Measurements from ENCODE around the gene ECEL1.
"Not testable (repeated sequence)": the region's sequence is repeated elsewhere in the genome, so short reads cannot be mapped to it uniquely, and the experiment has no call there.

The ECEL1 gene

DNA sequence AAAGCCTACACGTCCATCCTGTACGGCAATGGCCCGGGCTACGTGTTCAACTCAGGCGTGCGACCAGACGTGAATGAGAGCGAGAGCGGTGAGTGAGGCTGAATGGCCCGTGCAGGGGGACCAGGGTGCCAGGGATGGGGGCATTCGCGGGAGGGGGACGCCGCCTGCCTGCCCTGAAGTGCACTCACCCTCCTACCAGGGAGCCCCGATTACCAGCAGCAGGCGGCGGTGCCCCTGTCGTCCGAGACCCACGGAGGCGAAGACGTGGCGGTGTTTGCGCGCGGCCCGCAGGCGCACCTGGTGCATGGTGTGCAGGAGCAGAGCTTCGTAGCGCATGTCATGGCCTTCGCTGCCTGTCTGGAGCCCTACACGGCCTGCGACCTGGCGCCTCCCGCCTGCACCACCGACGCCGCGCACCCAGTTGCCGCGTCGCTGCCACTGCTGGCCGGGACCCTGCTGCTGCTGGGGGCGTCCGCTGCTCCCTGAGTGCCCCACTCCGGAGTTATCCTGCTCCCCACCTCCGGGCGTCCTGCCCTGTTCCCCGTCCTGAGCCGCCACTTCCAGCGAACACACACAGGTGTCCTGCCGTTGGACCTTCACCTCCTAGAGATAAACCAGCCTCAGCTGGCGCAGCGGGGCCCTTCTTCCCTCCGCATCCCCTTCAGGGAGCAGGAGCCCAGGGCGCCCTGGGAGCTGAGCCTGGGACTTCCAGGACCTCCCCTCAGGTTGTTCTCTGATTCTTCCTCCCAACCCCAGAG is 28.8 kb downstream of the ECEL1 start:
- no peak for DNase-seq (ENCODE audit: low read depth in 2 of 2)

DNA sequence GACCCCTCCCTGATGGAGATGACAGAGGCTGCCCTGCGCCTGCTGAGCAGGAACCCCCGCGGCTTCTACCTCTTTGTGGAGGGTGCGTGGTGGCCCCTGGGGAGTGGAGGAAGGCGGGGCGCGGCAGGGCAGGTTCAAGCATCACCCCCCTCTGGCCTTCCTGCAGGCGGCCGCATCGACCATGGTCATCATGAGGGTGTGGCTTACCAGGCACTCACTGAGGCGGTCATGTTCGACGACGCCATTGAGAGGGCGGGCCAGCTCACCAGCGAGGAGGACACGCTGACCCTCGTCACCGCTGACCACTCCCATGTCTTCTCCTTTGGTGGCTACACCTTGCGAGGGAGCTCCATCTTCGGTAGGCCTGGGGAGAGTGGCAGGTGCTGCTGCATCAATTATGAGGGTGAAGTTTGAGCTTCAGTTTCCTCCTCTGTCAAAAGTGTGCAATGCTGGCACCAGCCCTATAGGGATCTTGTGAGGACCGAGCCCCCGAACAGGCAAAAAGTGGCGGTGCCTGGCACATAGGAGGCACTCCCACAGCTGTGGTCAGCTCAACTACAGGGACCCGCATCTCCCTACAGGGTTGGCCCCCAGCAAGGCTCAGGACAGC is 29.5 kb downstream of the ECEL1 start:
- no peak for DNase-seq (ENCODE audit: low read depth in 2 of 2)

DNA sequence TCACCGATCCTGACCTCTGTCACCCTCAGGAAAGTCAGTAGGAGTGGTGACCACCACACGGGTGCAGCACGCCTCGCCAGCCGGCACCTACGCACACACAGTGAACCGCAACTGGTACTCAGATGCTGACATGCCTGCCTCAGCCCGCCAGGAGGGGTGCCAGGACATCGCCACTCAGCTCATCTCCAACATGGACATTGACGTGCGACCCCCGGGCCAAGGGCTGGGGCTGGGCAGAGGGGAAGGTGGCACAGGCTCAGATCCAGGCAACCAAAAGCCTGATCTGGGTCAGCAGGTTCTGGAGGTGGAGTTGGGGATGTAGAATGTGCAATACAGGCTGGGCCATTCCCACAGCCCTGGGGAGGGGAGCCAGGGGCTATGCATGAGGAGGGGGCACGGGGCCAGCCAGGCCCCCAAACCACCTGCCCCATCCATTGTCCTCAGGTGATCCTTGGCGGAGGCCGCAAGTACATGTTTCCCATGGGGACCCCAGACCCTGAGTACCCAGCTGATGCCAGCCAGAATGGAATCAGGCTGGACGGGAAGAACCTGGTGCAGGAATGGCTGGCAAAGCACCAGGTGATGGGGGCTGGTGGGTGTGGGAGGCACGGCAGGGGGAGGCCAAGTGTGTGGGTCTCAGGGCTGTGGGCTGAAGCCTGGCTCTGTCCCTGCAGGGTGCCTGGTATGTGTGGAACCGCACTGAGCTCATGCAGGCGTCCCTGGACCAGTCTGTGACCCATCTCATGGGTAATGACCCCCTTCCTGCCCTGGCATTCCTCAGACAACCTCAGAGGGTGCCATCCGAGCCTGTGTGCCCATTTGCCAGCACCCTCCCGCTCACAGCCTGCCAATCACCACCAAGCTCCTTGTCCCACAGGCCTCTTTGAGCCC is 30.3 kb downstream of the ECEL1 start:
- DNase-seq (ENCODE audit: low read depth in 2 of 2): no peak

DNA sequence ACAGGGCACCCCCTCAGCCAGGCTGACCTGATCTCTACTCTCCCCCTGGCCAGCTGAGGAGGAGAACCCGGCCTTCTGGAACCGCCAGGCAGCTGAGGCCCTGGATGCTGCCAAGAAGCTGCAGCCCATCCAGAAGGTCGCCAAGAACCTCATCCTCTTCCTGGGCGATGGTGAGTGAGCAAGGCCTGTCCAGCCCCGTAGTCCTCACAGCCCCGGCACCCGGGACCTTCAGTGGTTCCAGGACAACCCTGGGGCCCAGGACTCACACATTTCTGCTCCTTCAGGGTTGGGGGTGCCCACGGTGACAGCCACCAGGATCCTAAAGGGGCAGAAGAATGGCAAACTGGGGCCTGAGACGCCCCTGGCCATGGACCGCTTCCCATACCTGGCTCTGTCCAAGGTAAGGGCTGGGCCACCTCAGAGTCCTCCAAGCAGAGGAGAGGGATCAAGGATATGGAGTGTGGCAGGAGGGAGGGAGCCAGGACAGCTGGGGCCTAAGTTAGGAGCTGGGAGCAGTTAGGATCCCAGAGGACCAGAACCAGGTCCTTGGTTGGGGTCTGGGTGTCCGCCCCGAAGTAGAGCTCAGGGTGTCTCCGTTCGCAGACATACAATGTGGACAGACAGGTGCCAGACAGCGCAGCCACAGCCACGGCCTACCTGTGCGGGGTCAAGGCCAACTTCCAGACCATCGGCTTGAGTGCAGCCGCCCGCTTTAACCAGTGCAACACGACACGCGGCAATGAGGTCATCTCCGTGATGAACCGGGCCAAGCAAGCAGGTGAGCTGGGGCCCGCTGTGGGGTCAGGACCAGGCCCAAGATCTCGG is 31.1 kb downstream of the ECEL1 start:
- no peak for DNase-seq (ENCODE audit: low read depth in 2 of 2)

DNA sequence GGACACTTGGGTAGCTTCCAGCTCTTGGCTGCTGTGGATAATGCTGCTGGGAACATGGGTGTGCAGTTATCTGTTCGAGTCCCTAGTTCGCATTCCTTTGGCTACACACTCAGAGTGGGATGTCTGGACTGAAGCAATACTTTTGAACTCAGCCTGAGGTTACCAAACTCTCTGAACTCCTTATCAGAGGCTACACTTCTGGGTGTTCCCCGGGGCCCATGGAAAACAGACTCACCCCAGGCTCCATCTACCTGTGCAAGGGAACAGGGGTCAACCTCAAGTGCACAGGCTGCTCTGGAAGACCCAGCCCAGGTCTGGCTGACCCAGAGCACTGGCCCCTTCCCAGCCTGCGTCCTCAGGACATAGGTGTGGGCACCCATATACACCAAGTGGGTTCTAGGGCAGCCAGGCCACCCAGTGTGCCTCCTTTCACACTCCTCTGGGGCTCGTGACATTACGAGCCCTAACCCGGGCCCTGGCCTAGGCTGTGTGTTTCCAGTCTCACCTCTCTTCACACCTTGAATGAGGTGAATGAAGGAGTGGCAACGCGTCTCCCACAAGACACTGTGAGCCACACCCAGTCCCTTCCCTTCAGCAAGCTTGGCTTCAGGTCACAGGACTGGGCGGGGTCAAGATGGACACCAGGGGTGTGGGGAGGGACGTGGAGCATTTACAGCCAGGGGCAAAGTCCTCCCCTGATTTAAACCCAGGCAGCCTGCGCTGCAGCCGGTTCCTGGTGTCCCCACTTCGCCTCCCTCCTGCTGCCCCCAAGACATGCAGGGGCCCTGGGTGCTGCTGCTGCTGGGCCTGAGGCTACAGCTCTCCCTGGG is 32.0 kb downstream of the ECEL1 start, which contains the start of gene ALPI:
TSS of gene ALPI (plus strand) at position 728 of the 830 bp plus-strand sequence. CDS start at position 775, 47 bp downstream.
- DNase-seq (ENCODE audit: low read depth in 2 of 2): no peak

DNA sequence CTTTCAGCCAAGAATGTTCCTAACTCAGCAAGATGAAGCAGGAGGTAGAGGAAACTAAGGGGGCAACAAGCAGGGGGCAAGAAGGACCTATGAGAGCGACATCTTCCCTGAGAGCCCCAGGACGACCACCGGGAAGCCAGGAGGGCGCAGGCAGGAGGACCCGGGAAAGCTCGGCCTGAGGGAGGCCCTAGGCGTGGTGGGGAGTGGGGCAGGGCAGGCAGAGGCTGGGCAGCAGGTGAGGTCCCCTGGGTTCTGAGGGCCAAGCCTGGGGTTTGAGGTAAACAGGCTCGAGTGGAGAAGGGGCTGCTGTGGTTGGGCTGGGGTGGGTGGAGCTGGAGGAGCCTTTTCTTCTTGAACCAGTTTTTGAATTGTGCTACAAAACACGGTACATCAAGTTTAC is 33.0 kb downstream of the ECEL1 start:
- DNase-seq (ENCODE audit: low read depth in 2 of 2): no peak

DNA sequence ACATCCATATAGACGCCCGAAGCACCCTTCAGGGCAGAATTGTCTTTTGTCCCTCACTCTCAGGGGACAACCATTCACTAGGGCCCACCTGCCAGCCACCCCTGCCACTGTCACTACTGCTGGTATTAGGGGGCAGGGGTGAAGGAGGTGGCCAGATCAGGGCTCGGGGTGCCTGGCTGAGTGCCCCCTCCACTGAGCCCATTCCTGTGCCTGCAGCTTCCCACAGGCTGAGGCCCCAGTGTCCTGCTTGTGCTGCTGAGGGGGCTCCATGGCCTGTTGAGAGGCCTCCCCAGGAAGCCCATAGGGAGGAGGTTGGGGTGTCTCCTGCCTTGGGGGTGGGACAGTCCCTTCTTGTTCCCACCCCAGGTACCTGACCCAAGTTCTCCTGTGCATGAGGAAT is 36.0 kb downstream of the ECEL1 start:
- DNase-seq (ENCODE audit: low read depth in 2 of 2): not testable (repeated sequence)

DNA sequence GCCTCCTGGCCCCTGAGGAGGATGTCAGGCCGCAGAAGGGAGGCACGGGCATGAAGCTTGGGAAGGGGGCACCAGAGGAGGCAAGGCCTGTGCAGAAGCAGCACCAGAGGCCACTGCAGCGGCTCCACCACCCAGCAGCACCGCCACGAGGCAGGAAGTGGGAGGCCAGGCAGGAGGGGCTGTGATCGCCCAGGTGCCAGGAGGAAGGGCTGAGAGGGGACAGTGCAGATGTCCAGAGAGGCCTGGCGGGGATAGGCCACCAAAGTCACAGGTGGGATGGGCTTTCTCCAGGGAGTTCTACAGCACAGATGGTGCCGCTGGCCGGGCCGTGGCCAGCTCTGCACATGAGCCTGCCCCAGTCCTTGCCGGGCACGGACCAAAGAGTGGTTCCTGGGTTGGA is 37.7 kb downstream of the ECEL1 start:
- no peak for DNase-seq (ENCODE audit: low read depth in 2 of 2)

DNA sequence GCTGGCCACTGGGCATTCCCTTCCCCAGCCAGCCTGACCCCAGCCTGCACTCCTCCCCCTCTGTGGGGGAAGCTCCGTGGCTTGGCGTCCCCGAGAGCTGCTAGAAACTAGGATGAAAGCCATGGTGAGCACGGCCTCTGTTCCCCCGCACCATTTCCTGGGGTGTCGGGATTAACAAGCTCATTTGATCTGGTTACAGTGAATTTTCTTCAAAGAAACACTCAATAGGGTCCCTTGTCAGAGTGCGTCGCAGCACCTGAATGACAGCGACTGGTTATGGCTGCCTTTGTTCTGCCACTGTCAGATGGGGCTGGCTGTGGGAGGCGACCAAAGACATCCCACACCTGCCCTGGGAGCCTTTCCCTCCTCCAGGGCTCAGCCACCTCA is 39.3 kb downstream of the ECEL1 start:
- no peak for DNase-seq (ENCODE audit: low read depth in 2 of 2)

DNA sequence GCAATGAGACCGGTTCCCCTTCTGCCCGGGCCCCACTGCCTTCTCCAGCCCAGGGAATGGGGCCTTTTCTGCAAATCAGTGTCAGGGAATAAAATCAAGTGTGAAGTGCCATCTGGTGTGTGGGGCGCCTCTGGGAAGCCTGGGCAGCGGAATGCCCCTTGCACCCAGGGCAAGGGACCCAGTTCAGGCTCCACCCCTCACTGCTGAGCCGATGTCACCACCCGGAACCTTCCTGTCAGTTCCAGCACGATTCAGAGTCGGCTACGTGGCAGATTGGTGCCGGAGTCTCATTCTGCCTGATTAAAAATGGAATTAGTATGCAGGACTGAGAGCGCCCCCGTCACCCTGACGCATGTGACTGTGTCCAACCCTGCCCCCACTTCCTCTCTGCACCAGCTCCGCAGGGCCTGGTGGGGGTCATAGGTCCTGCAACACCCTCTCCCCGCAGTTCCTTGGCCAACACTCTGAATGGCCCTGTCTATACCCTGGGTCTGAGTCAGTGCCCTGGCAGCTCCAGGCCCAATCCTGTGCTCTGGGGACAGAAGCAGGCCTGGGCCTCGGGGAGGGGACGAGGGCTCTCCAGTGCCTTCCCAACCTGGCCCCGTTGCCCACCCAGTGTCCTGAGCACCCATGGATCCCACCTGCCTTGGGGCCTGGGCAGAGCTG is 39.9 kb downstream of the ECEL1 start:
- no peak for DNase-seq (ENCODE audit: low read depth in 2 of 2)

DNA sequence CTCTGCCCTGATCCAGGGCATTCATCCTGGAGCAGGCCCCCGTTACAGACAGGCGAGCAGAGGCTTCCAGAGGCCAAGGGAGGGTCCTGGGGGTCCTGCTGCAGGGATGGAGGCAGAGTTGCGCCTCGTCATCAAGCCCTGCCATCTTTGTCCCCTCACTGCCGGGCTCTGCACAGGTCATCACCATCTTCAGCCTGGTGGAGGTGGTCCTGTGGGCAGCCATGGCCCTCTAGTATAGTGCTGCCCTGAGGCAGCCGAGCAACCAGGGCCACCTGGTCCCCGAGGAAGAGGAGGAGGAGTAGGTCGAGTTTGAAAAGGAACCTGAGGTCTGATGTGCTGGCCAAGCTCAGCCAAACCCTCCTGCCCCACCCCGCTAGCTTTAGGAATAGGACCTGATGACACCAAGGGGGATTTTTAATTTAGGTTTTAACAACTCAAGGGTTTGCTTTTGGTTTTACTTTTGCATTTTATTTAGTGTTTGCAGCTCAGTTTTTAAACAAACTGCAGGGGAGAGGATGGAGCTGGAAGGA is 40.5 kb downstream of the ECEL1 start:
- no peak for DNase-seq (ENCODE audit: low read depth in 2 of 2)

DNA sequence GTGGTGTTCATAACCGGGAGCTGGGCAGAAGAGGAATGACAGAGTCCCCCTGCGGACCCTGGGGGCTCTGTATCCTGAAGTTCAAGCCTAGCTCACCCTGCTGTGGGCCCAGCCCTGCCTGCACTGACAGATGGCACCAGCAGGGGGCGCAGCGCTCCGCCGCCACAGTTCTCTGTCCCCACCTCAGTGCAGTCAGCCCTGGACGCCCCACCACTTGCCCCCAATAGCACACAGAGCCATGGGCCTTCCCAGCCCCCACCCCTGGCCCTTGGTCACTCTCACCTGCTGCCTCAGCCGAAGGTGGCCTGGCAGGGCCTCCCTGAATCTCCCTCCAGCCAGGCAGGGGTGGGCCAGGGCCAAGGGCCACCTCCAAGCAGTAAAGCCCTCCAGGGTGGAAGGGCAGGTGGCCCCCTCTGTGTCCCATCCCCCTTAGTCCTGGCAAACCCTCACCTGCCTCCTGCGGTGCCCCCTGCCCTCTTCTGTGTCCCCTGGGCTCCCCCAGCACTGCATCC is 41.3 kb downstream of the ECEL1 start:
- not testable (repeated sequence) for DNase-seq (ENCODE audit: low read depth in 2 of 2)

DNA sequence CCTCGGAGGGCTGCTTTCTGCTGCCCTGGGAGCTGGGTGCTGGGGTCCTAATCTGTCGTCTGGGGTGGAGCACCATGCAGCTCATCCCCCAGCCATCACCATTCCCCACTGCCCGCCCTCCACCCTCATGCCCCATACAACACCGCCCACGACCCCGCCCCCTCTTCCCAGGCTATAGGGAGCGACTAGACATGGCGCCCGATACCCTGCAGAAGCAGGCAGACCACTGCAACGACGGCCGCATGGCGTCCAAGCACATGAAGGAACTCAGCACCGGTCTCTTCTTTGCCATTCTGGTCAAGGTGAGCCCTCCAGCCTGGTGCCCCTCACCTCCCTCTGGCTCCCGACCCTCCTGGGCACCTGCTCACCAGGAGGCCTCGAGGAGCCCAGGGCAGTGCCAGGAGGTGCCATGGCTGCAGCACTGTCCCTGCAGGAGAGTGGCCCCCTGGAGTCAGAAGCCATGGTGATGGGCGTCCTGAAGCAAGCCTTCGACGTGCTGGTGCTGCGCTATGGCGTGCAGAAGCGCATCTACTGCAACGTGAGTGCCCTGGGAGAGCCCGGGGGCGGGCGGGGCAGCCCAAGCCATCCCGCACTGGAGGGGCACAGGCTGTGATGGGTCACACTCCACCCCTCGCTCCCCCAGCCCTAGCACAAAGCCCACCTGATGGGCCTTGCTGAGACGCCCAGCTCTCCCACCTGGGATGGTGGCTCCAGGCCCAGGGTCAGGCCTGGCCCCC is 42.3 kb downstream of the ECEL1 start:
- not testable (repeated sequence) for DNase-seq (ENCODE audit: low read depth in 2 of 2)

DNA sequence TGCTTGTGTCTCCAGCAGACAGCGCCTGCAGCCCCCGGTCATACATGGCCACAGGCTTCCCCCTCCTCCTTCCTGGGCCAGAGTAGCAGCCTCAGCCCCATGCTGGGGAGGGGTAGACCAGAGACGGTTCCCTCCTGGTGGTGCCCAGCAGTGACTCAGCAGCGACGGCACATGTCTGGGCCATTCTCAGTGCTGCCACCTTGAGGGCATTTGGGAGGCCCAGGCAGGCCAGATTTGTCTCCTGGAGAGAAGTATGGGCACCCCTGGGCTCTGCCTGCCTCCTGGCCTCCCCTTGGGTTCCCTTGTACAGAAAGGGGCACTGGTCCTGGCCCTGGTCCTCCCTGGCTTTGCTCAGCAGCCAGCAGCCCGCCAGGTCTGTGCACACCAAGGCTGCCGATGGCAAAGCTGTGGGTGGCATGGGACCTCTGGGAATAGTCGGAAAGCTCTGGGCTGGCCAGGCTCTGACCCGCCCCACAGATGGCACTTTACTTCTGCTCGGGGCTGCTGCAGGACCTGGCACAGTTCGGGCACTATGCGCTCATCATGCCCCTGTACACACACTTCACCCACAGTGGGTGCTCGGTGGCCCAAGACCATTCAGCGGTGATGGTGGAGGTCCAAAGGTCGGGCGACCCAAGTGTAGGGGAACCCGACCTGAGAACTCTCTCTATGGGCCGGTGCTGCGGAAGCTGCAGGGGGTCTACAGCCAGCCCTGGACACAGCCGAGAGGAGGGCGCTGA is 43.1 kb downstream of the ECEL1 start:
- peak; percentile 20 to 28 for DNase-seq (ENCODE audit: low read depth in 2 of 2)

DNA sequence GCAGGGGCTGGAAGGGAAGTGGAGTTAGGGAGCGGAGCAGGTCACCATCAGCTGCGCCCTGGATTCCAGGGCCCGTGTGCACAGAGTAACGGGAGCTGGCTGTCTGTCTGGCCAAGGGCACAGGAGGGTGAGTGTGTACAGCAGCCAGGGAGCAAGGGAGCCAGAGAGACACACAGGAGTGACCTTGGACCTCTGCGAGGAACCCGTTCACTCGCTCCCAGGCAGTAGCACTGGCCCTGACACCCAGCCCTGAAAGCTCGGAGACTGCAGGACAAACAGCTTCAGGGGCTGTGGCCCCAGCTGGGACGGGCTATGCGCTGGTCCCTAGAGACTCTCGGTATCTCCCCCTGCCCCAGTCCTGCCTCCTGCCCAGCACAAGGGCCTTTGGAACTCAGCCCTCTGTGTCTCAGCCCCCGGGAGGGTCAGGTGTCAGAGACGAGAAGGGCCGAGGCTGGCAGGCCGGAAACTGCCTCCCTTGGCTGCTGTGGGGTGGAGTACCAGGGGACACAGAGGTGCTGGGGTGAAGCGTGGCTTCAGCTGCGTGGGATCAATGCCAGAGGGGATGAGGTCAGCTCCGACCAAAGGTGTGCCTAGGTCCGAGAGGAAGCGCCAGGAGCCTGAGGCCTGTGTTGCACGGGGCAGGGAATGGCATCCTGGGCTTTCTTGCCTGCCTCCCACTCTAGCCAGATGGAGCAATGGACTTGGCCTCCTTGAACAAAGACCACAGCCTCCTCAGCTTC is 43.8 kb downstream of the ECEL1 start:
- DNase-seq (ENCODE audit: low read depth in 2 of 2): not testable (repeated sequence)

DNA sequence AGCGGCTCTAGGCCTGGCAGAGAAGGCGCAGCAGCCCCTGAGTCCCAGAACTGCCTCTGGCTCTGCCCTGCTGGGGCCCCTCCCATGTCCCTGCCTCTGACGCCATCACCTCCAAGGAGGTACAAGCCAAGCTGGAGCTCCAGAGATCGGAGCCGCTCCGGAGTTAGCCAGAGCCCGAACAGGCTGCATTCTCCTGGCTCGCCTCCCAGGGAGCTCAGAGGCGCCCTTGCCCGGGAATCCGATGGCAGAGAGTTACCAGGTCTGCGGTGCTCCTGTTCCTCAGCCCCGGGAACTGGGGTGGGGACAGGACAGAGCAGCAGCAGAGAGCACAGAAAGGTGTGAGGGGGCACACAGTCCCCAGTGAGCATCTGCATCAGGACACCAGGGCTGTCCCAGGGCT is 44.6 kb downstream of the ECEL1 start:
- DNase-seq (ENCODE audit: low read depth in 2 of 2): not testable (repeated sequence)

DNA sequence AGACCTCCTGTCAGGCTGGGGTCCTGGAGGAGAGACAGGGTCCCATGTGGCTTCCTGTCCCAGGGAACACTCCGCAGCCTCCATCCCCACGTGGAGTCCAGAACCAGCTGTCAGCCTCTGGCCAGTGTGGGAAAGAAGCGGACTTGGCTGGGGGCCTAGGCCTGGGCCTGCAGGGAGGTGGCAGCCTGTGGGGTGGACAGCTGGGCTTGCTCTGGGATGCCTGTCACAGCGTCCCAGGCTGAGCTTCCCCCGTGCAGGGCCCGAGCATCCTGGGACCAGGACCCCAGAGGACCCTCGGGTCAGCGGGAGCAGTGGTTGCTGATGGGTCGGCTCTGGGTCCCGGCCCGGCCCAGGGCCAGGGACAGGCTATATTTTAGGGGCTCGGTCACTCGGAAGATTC is 45.2 kb downstream of the ECEL1 start:
- DNase-seq (ENCODE audit: low read depth in 2 of 2): not testable (repeated sequence)
